ENCODE data around the gene HTATIP2. TPM values are rescaled to one million over a fixed set of nuclear protein-coding genes. Genes with fewer than 3 reads are reported as not detected.
A peak's percentile ranks its signal among the peaks of the same experiment; 100 is the strongest.

Gene HTATIP2
- total and polyA plus RNA-seq, 11 donors: 10.6 to 33.8 (median 16.3) TPM

DNA sequence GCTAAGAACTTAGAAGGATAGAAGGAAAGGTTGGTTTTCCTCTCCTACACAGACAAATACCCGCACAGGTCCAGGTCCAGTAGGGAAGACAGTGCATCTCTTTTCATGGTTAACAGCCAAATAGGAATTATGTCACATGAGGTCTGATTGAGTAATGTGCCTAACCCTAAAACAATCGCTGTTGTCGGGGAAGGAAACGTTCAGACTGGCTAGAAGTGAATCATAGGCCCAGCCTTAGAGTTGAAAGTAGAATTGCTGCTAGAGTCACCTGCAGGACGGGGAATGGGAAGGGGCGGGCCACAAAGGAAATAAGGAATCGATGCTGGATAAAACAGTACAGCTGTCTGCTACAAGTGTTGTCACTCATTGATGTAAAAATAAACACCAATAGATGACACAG lies 12.4 kb upstream of the HTATIP2 start:
- H3K4me1 ChIP-seq: peaks cover 0 to 2% (median 0%) of the 10 kb centered on the region in 12 donors
- TF ChIP-seq POLR2A (IDR thresholded peaks at IDR 0.05): no peak
- TF ChIP-seq CTCF (IDR thresholded peaks at IDR 0.05): no peak
- intact Hi-C loops (cut with DNase I): loop anchor here in 8 of 10 donors (2.0 to 10.0 kb wide), 5 partner anchors 219 to 406 kb away; no protein-coding TSS in a partner anchor
- no peak for DNase-seq
- no peaks in the 10 kb centered on the region for H3K27me3 ChIP-seq
- no peak overlapping the region for H3K27ac ChIP-seq
- no peaks in the 10 kb centered on the region for H3K9me3 ChIP-seq
- no peaks in the 10 kb centered on the region for H3K36me3 ChIP-seq
- no peak for ATAC-seq
- 79 to 82% (median 80%) methylated on average over 7 of the region's 7 CpGs for WGBS, 4 donors
- no peak overlapping the region for H3K4me3 ChIP-seq

DNA sequence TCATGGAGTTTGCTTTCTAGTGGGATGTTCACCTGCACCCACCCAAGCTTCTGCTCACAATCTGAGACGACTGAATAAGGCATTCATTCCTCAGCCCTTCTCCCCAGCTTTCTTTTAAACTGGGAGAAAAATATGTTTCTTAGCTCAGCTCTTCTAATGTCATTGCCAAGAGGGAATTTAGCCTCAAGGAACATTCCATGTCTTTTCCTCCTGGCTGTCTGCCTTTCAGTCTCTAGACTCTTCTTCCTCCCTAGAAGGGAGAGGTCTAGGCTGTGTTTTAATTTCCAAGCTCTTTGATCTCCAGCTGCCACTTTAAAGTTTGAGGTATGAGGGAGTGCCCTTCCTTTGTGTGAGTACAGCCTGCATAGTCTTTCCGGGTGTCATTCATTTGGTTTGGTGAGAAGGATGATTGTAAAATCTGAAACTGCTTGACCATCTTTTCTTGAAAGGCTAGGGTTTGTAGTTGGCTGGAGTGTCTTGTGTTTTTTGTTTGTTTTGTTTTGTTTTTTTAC lies 11.7 kb upstream of the HTATIP2 start:
- DNase-seq: no peak
- Histone ChIP-seq H3K36me3 (no peaks in the 10 kb centered on the region), H3K27me3 (no peaks in the 10 kb centered on the region), H3K4me3 (no peak overlapping the region), H3K27ac (no peak overlapping the region), H3K4me1 (peaks cover 0 to 2% (median 0%) of the 10 kb centered on the region in 12 donors), H3K9me3 (no peaks in the 10 kb centered on the region)
- ATAC-seq: no peak
- WGBS, 4 donors: 45 to 59% (median 55%) methylated on average over 2 of the region's 2 CpGs
- no peak for TF ChIP-seq POLR2A (IDR thresholded peaks at IDR 0.05)
- no peak for TF ChIP-seq CTCF (IDR thresholded peaks at IDR 0.05)
- intact Hi-C loops (cut with DNase I): loop anchor here in 8 of 10 donors (2.0 to 10.0 kb wide), 5 partner anchors 220 to 407 kb away; no protein-coding TSS in a partner anchor

DNA sequence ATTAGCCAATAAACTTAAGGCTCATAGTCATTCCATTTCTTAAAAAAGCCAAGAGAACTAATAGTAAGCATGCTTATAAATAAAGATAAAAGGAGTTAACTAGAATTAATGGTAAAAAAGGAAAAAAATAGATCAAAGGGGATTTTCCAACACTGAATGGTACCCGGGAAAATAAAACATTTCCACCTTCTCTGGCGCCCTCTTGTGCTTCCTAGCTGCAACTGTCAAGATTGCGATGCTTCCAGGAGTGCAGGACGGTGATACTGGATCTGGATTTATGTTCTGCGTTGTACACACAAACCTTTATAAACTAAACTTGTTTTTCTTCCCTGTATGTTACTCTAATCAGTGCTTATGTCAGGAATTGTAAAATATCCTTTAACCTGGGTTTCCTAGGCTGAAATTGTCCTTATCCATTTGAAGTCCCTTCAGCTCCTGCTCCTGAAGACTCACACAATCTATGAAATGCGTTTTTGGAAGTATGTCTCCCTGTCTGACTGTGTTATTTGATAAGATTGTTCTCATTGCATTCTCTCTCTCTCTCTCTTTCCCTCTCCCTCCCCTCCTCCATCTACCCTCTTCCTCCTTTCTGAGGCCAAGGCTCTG lies 9.6 kb upstream of the HTATIP2 start:
- peaks cover 0 to 2% (median 0%) of the 10 kb centered on the region in 12 donors for H3K4me1 ChIP-seq
- no peak overlapping the region for H3K27ac ChIP-seq
- H3K27me3 ChIP-seq: no peaks in the 10 kb centered on the region
- DNase-seq: no peak
- 5 to 10% (median 7%) methylated on average over 6 of the region's 6 CpGs for WGBS, 4 donors
- peak in 3 of 4 donors; percentile 44 to 65 (median 53) for ATAC-seq
- intact Hi-C loops (cut with DNase I): loop anchor here (1.0 to 10.0 kb wide), 7 partner anchors 222 to 409 kb away; no protein-coding TSS in a partner anchor
- no peaks in the 10 kb centered on the region for H3K9me3 ChIP-seq
- TF ChIP-seq POLR2A (IDR thresholded peaks at IDR 0.05) (no peak), CTCF (IDR thresholded peaks at IDR 0.05) (peak; percentile 72 to 88 (median 82))
- H3K4me3 ChIP-seq: no peak overlapping the region
- no peaks in the 10 kb centered on the region for H3K36me3 ChIP-seq
